ENCODE data around the gene TM4SF4. TPM values are rescaled to one million over a fixed set of nuclear protein-coding genes. Genes with fewer than 3 reads are reported as not detected.

The TM4SF4 gene
- total RNA-seq, 1 experiment from 2014 or later, result not detected

- no peaks in the 10 kb centered on the region for H3K9me3 ChIP-seq (ENCODE audit: insufficient read depth, low read depth)
- H3K4me1 ChIP-seq (replicated peaks; ENCODE audit: insufficient read depth), result no peaks in the 10 kb centered on the region
- H3K79me2 ChIP-seq (ENCODE audit: low read depth), result peaks cover 35% of the 10 kb centered on the region
- 0 out of 2 replicates have a peak, but pooled peaks cover 3% of the 10 kb centered on the region for H3K36me3 ChIP-seq (ENCODE audit: low read depth)
- H3F3A ChIP-seq (ENCODE audit: insufficient read depth, low read depth), result 0 out of 2 replicates have a peak, but pooled peaks cover 11% of the 10 kb centered on the region
- H3K27me3 ChIP-seq (ENCODE audit: insufficient read depth, low read depth), result no peaks in the 10 kb centered on the region
- CTCF ChIA-PET, result no interaction called here
- no peaks in the 10 kb centered on the region for H3K9me2 ChIP-seq (ENCODE audit: insufficient read depth)
- H3K4me2 ChIP-seq, result no peak overlapping the region
- POLR2A ChIA-PET (ENCODE audit: unreplicated experiment), result no interaction called here
- H3K4me3 ChIP-seq, result no peak overlapping the region
- BruUV-seq (replicated peaks), result no TSS peak
- TF ChIP-seq EZH2 (IDR thresholded peaks at IDR 0.05; ENCODE audit: low read depth) (no peak), CTCF (conservative IDR thresholded peaks at IDR 0.05) (no peak)
- 0 out of 2 replicates have a peak overlapping the region, but pooled peaks have one; percentile 2 for H3K27ac ChIP-seq
- intact Hi-C loops (cut with micrococcal nuclease; ENCODE audit: unreplicated experiment), result loop anchor here (5.0 kb wide), 1 partner anchor 122 kb away; the partner anchor contains the start of gene WWTR1
- no peaks in the 10 kb centered on the region; the same call in 1 of the 2 replicates for H4K20me1 ChIP-seq (ENCODE audit: insufficient read depth)
- H2AFZ ChIP-seq, result no peak overlapping the region
- no peak for DNase-seq
These were observed 60.3 kb downstream of the TM4SF4 start for GRCh38 chr3:149534671-149535332.

- 0 out of 2 replicates have a peak, but pooled peaks cover 3% of the 10 kb centered on the region for H3K36me3 ChIP-seq (ENCODE audit: low read depth)
- H2AFZ ChIP-seq, result no peak overlapping the region
- H3K27ac ChIP-seq, result no peak overlapping the region
- TF ChIP-seq EZH2 (IDR thresholded peaks at IDR 0.05; ENCODE audit: low read depth) (no peak), CTCF (conservative IDR thresholded peaks at IDR 0.05) (no peak)
- H3K9me3 ChIP-seq (ENCODE audit: insufficient read depth, low read depth), result no peaks in the 10 kb centered on the region
- H3K9me2 ChIP-seq (ENCODE audit: insufficient read depth), result no peaks in the 10 kb centered on the region
- H3K4me3 ChIP-seq, result no peak overlapping the region
- ChIA-PET CTCF (no interaction called here), POLR2A (ENCODE audit: unreplicated experiment) (no interaction called here)
- H3K79me2 ChIP-seq (ENCODE audit: low read depth), result peaks cover 35% of the 10 kb centered on the region
- intact Hi-C loops (cut with micrococcal nuclease; ENCODE audit: unreplicated experiment), result no loop called here
- H4K20me1 ChIP-seq (ENCODE audit: insufficient read depth), result no peaks in the 10 kb centered on the region; the same call in 1 of the 2 replicates
- H3K27me3 ChIP-seq (ENCODE audit: insufficient read depth, low read depth), result no peaks in the 10 kb centered on the region
- H3F3A ChIP-seq (ENCODE audit: insufficient read depth, low read depth), result 0 out of 2 replicates have a peak, but pooled peaks cover 11% of the 10 kb centered on the region
- no peak for DNase-seq
- BruUV-seq (replicated peaks), result no TSS peak
- no peaks in the 10 kb centered on the region for H3K4me1 ChIP-seq (replicated peaks; ENCODE audit: insufficient read depth)
- no peak overlapping the region for H3K4me2 ChIP-seq
These were observed 60.8 kb downstream of the TM4SF4 start for GRCh38 chr3:149535333-149535685.

- Histone ChIP-seq H3K4me2 (no peak overlapping the region), H2AFZ (no peak overlapping the region), H3K36me3 (ENCODE audit: low read depth) (peaks cover 7% of the 10 kb centered on the region; the same call in 1 of the 2 replicates), H3K79me2 (ENCODE audit: low read depth) (peaks cover 35% of the 10 kb centered on the region), H4K20me1 (ENCODE audit: insufficient read depth) (no peaks in the 10 kb centered on the region; the same call in none of the 2 replicates), H3K9me3 (ENCODE audit: insufficient read depth, low read depth) (no peaks in the 10 kb centered on the region), H3K9me2 (ENCODE audit: insufficient read depth) (no peaks in the 10 kb centered on the region), H3K4me3 (no peak overlapping the region), H3F3A (ENCODE audit: insufficient read depth, low read depth) (0 out of 2 replicates have a peak, but pooled peaks cover 11% of the 10 kb centered on the region), H3K4me1 (replicated peaks; ENCODE audit: insufficient read depth) (no peaks in the 10 kb centered on the region), H3K27me3 (ENCODE audit: insufficient read depth, low read depth) (no peaks in the 10 kb centered on the region), H3K27ac (no peak overlapping the region)
- ChIA-PET CTCF (interaction anchor here (0.6 to 0.7 kb wide), 4 partner anchors 10 to 258 kb away, joined by 3 to 15 read pairs (median 4); no protein-coding TSS in a partner anchor), POLR2A (ENCODE audit: unreplicated experiment) (no interaction called here)
- no peak for DNase-seq
- no TSS peak for BruUV-seq (replicated peaks)
- intact Hi-C loops (cut with micrococcal nuclease; ENCODE audit: unreplicated experiment), result no loop called here
- TF ChIP-seq CTCF (conservative IDR thresholded peaks at IDR 0.05) (no peak), EZH2 (IDR thresholded peaks at IDR 0.05; ENCODE audit: low read depth) (no peak)
These were observed 61.9 kb downstream of the TM4SF4 start for GRCh38 chr3:149536429-149536828.

Measured in PC-9 (cell line).